ENCODE data around the gene ZFYVE27. TPM values are rescaled to one million over a fixed set of nuclear protein-coding genes. Genes with fewer than 3 reads are reported as not detected.

Gene ZFYVE27
- polyA plus RNA-seq, 1 donor (not counting 4 experiments of a cell fraction or from before 2014, with no cell fraction given): 14.3 TPM

- H3K27me3 ChIP-seq (ENCODE audit: control insufficient read depth, extremely low read depth, insufficient read depth, low read length): peaks cover 7% of the 10 kb centered on the region
- H2AFZ ChIP-seq (ENCODE audit: control insufficient read depth, low read length): no peak overlapping the region
- DNase-seq (ENCODE audit: low read depth, low spot score): no peak
- no peaks in the 10 kb centered on the region for H3K36me3 ChIP-seq (ENCODE audit: control insufficient read depth in 2 of 2, extremely low read depth in 1 of 2, insufficient read depth in 2 of 2, low read length in 2 of 2)
- H3K79me2 ChIP-seq (ENCODE audit: control insufficient read depth, insufficient read depth, low read length): no peaks in the 10 kb centered on the region
- H3K4me1 ChIP-seq (ENCODE audit: control insufficient read depth, extremely low read depth, insufficient read depth, low read length): no peaks in the 10 kb centered on the region
- H3K9me3 ChIP-seq (ENCODE audit: control insufficient read depth, low read depth, low read length): no peaks in the 10 kb centered on the region
- no peak overlapping the region for H3K9ac ChIP-seq (ENCODE audit: control insufficient read depth, extremely low read depth, insufficient read depth, low read length)
- H3K4me2 ChIP-seq (ENCODE audit: control insufficient read depth, extremely low read depth, insufficient read depth, low read depth, low read length): no peak overlapping the region
- dilution Hi-C loops (cut with MboI; ENCODE audit: extremely low pct_ligation_motif_present, low sequenced_read_pairs): no loop called here
- no peak overlapping the region for H3K27ac ChIP-seq (ENCODE audit: control insufficient read depth, insufficient read depth, low read length)
- TF ChIP-seq EZH2 (IDR thresholded peaks at IDR 0.05; ENCODE audit: low read length) (no peak), CTCF (optimal IDR thresholded peaks at IDR 0.05 in 1 of 3, IDR thresholded peaks at IDR 0.05 in 1 of 3, conservative IDR thresholded peaks at IDR 0.05 in 1 of 3; ENCODE audit: extremely low read depth in 1 of 3, insufficient read depth in 2 of 3, low read length in 3 of 3) (no peak)
- no peaks in the 10 kb centered on the region for H4K20me1 ChIP-seq (ENCODE audit: control insufficient read depth, extremely low read depth, insufficient read depth, low read length)
- no peak overlapping the region for H3K4me3 ChIP-seq (ENCODE audit: control insufficient read depth in 2 of 3, extremely low read depth in 1 of 3, insufficient read depth in 2 of 3, low read depth in 1 of 3, low read length in 3 of 3)
- no peaks in the 10 kb centered on the region for H3K9me1 ChIP-seq (ENCODE audit: control insufficient read depth, extremely low read depth, insufficient read depth, low read length)
- FAIRE-seq: no peak
Observed at GRCh38 chr10:97795886-97796285, 59.0 kb downstream of the ZFYVE27 start.

- Histone ChIP-seq H3K79me2 (ENCODE audit: control insufficient read depth, insufficient read depth, low read length) (no peaks in the 10 kb centered on the region), H3K9ac (ENCODE audit: control insufficient read depth, extremely low read depth, insufficient read depth, low read length) (no peak overlapping the region), H3K4me3 (ENCODE audit: control insufficient read depth in 2 of 3, extremely low read depth in 1 of 3, insufficient read depth in 2 of 3, low read depth in 1 of 3, low read length in 3 of 3) (no peak overlapping the region), H4K20me1 (ENCODE audit: control insufficient read depth, extremely low read depth, insufficient read depth, low read length) (no peaks in the 10 kb centered on the region), H3K4me1 (ENCODE audit: control insufficient read depth, extremely low read depth, insufficient read depth, low read length) (no peaks in the 10 kb centered on the region), H3K27me3 (ENCODE audit: control insufficient read depth, extremely low read depth, insufficient read depth, low read length) (peaks cover 7% of the 10 kb centered on the region), H3K4me2 (ENCODE audit: control insufficient read depth, extremely low read depth, insufficient read depth, low read depth, low read length) (no peak overlapping the region), H2AFZ (ENCODE audit: control insufficient read depth, low read length) (no peak overlapping the region), H3K36me3 (ENCODE audit: control insufficient read depth in 2 of 2, extremely low read depth in 1 of 2, insufficient read depth in 2 of 2, low read length in 2 of 2) (no peaks in the 10 kb centered on the region), H3K9me3 (ENCODE audit: control insufficient read depth, low read depth, low read length) (no peaks in the 10 kb centered on the region), H3K27ac (ENCODE audit: control insufficient read depth, insufficient read depth, low read length) (no peak overlapping the region), H3K9me1 (ENCODE audit: control insufficient read depth, extremely low read depth, insufficient read depth, low read length) (no peaks in the 10 kb centered on the region)
- TF ChIP-seq CTCF (optimal IDR thresholded peaks at IDR 0.05 in 1 of 3, IDR thresholded peaks at IDR 0.05 in 1 of 3, conservative IDR thresholded peaks at IDR 0.05 in 1 of 3; ENCODE audit: extremely low read depth in 1 of 3, insufficient read depth in 2 of 3, low read length in 3 of 3) (no peak), EZH2 (IDR thresholded peaks at IDR 0.05; ENCODE audit: low read length) (no peak)
- DNase-seq (ENCODE audit: low read depth, low spot score) (no peak), FAIRE-seq (no peak)
- dilution Hi-C loops (cut with MboI; ENCODE audit: extremely low pct_ligation_motif_present, low sequenced_read_pairs): no loop called here
Observed at GRCh38 chr10:97796651-97797050, 59.7 kb downstream of the ZFYVE27 start.

All from keratinocyte (primary cell).